ENCODE data around the gene FCRL2.

Gene FCRL2

GRCh38 chr1:157724537-157725220 lies 52.3 kb downstream of the FCRL2 start:
- no peak for TF ChIP-seq FOXP2 (optimal IDR thresholded peaks at IDR 0.05; ENCODE audit: borderline replicate concordance, extremely low read depth, extremely low read length, insufficient read depth)
- TF ChIP-seq TAF1 (IDR thresholded peaks at IDR 0.05; ENCODE audit: borderline replicate concordance, insufficient read depth, low read length): no peak
- TF ChIP-seq POLR2AphosphoS5 (IDR thresholded peaks at IDR 0.05; ENCODE audit: low read depth, low read length): no peak
- TF ChIP-seq REST (IDR thresholded peaks at IDR 0.05; ENCODE audit: insufficient read depth in 1 of 2, low read depth in 2 of 2, low read length in 2 of 2): no peak
- no peak for TF ChIP-seq SIN3A (IDR thresholded peaks at IDR 0.05; ENCODE audit: borderline replicate concordance, insufficient read depth, low read length)

- TF ChIP-seq FOXP2 (optimal IDR thresholded peaks at IDR 0.05; ENCODE audit: borderline replicate concordance, extremely low read depth, extremely low read length, insufficient read depth) (no peak), REST (IDR thresholded peaks at IDR 0.05; ENCODE audit: insufficient read depth in 1 of 2, low read depth in 2 of 2, low read length in 2 of 2) (no peak), POLR2AphosphoS5 (IDR thresholded peaks at IDR 0.05; ENCODE audit: low read depth, low read length) (no peak), SIN3A (IDR thresholded peaks at IDR 0.05; ENCODE audit: borderline replicate concordance, insufficient read depth, low read length) (no peak), TAF1 (IDR thresholded peaks at IDR 0.05; ENCODE audit: borderline replicate concordance, insufficient read depth, low read length) (no peak)
These were observed 53.8 kb downstream of the FCRL2 start for GRCh38 chr1:157723157-157723556.

DNA sequence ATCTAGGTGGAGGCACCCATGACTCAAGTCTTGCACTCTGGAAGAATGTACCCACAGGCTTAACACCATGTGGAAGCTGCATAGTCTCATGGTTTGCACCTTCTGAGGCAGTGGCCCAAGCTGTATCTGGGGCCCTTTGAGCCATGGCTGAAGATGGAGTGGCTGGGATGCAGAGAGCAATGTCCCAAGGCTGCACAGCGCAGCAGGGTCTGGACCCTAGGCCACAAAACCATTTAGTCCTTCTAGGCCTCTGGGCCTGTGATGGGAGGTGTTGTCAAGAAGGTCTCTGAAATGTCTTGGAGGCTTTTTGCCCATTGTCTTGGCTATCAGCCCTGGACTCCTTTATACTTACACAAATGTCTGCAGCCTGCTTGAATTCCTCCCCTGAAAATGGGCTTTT lies 54.9 kb downstream of the FCRL2 start:
- TF ChIP-seq POLR2AphosphoS5 (IDR thresholded peaks at IDR 0.05; ENCODE audit: low read depth, low read length): no peak
- no peak for TF ChIP-seq REST (IDR thresholded peaks at IDR 0.05; ENCODE audit: insufficient read depth in 1 of 2, low read depth in 2 of 2, low read length in 2 of 2)
- TF ChIP-seq TAF1 (IDR thresholded peaks at IDR 0.05; ENCODE audit: borderline replicate concordance, insufficient read depth, low read length): no peak
- no peak for TF ChIP-seq SIN3A (IDR thresholded peaks at IDR 0.05; ENCODE audit: borderline replicate concordance, insufficient read depth, low read length)
- TF ChIP-seq FOXP2 (optimal IDR thresholded peaks at IDR 0.05; ENCODE audit: borderline replicate concordance, extremely low read depth, extremely low read length, insufficient read depth): no peak

- TF ChIP-seq TAF1 (IDR thresholded peaks at IDR 0.05; ENCODE audit: borderline replicate concordance, insufficient read depth, low read length): no peak
- no peak for TF ChIP-seq SIN3A (IDR thresholded peaks at IDR 0.05; ENCODE audit: borderline replicate concordance, insufficient read depth, low read length)
- no peak for TF ChIP-seq POLR2AphosphoS5 (IDR thresholded peaks at IDR 0.05; ENCODE audit: low read depth, low read length)
- TF ChIP-seq FOXP2 (optimal IDR thresholded peaks at IDR 0.05; ENCODE audit: borderline replicate concordance, extremely low read depth, extremely low read length, insufficient read depth): no peak
These were observed 61.2 kb downstream of the FCRL2 start for GRCh38 chr1:157715736-157716135.

DNA sequence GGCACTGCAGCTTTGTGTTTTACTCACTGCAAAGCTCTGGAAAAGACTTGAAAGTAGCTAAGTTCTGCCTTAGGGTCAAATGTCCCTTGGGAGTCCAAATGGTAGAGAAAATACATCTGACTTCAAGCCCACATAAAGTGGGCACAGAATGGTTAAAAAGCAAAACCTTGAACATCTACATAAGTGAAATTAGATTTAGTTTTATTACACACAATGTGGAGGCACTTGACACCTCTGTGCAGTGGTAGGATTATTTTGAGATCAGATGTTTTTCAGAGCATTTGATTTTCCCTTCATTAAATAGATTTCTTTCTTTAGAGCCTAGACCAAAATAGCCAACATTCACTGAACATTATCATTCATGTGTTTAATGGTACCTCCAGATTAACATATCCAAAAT lies 65.1 kb downstream of the FCRL2 start:
- TF ChIP-seq SIN3A (IDR thresholded peaks at IDR 0.05; ENCODE audit: borderline replicate concordance, insufficient read depth, low read length) (no peak), TAF1 (IDR thresholded peaks at IDR 0.05; ENCODE audit: borderline replicate concordance, insufficient read depth, low read length) (no peak), POLR2AphosphoS5 (IDR thresholded peaks at IDR 0.05; ENCODE audit: low read depth, low read length) (no peak), FOXP2 (optimal IDR thresholded peaks at IDR 0.05; ENCODE audit: borderline replicate concordance, extremely low read depth, extremely low read length, insufficient read depth) (no peak), REST (IDR thresholded peaks at IDR 0.05; ENCODE audit: insufficient read depth in 1 of 2, low read depth in 2 of 2, low read length in 2 of 2) (no peak)
